Measurements from ENCODE around the gene FUT8.

DNA sequence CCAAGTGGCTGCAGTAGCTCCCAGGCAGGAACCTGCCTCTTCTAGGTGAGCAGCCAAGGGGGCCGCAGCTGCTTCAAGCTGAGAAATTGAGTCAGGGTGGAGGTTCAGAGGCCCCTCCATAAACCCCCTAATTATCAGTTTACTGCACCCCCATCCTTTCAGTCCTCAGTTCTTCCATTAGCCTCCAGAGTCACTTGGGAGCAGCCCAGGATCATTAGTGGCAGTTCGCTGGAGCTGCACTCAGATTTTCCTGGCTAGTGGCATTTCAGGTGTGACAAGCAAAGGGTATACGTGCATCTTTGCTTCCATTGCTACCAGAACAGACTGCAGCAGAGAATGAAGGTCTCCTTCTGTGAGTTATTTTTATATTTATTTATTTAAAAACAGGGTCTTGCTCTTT lies 358.7 kb downstream of the FUT8 start:
- TF ChIP-seq, protein P1, sequence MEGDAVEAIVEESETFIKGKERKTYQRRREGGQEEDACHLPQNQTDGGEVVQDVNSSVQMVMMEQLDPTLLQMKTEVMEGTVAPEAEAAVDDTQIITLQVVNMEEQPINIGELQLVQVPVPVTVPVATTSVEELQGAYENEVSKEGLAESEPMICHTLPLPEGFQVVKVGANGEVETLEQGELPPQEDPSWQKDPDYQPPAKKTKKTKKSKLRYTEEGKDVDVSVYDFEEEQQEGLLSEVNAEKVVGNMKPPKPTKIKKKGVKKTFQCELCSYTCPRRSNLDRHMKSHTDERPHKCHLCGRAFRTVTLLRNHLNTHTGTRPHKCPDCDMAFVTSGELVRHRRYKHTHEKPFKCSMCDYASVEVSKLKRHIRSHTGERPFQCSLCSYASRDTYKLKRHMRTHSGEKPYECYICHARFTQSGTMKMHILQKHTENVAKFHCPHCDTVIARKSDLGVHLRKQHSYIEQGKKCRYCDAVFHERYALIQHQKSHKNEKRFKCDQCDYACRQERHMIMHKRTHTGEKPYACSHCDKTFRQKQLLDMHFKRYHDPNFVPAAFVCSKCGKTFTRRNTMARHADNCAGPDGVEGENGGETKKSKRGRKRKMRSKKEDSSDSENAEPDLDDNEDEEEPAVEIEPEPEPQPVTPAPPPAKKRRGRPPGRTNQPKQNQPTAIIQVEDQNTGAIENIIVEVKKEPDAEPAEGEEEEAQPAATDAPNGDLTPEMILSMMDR (IDR thresholded peaks at IDR 0.05) = no peak
- no peak for TF ChIP-seq EZH2phosphoT487 (IDR thresholded peaks at IDR 0.05)

Data from neural progenitor cell (in vitro differentiated cells).